ENCODE results near the gene UVSSA. TPM values are rescaled to one million over a fixed set of nuclear protein-coding genes. Genes with fewer than 3 reads are reported as not detected.
"Not testable (repeated sequence)": the region's sequence is repeated elsewhere in the genome, so short reads cannot be mapped to it uniquely, and the experiment has no call there.

Gene UVSSA
- total RNA-seq, 1 donor from 2014 or later: 6.5 TPM

DNA sequence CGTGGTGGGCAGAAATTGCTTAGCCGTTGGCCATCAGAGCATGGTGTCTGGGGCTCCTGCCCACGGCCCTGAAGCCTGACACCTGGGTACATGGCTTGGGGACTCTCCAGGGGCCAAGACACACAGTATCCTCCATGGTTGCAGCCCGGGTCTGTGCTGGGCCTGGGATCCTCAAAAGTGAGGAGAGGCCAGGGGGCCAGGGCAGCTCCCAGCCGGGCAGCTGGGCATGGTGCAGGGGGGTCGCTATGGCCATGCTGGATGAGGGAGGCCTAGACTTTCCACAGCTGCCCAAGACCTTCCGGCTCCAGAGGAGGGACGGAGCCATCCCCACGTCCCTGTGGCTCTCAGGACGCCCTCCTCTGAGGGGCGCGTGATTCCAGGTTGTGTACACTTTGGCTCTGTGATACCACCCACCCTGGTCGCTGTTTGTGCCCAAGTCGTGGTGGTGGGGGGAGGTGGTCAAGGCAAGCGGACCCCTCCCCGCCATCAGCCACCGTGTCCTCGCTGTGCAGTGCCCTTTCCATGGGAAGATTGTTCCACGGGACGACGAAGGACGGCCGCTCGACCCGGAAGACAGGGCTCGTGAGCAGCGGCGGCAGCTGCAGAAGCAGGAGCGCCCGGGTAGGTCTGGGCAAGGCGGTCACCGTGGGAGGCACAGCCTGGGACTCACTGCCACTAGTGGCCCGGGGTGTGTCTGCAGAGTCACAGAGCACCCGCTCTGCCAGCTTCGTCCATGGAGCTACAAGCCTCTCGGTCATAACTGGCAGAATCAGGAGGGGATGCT lies 33.6 kb downstream of the UVSSA start:
- ATAC-seq (no peak), DNase-seq (ENCODE audit: missing footprints) (no peak)
- intact Hi-C loops (cut with DNase I): no loop called here

DNA sequence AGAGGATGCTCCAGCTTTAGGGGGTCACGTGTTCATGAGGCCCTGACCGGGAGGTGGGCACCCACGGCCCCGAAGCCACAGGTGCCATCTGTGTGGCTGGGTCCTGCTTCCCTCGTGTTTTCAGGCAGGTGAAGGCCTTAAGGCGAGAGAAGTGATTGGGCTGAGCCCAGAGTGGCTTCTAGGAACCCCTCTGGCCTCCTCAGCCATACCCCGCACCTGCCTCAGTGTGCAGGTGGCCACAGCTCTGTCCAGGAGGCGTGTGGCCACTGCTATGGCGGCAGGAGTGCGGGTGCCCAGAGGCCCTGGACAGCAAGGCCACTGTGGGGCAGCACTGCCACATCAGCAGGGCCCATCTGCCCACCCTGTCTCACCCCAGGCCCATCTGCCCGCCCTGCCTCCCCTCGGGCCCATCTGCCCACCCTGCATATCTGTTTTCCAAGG lies 34.2 kb downstream of the UVSSA start:
- DNase-seq (ENCODE audit: missing footprints) (no peak), ATAC-seq (no peak)
- intact Hi-C loops (cut with DNase I): no loop called here

- peak; percentile 49 for DNase-seq (ENCODE audit: missing footprints)
- no peak for ATAC-seq
- intact Hi-C loops (cut with DNase I): no loop called here
Measured at GRCh38 chr4:1381944-1382541, 35.0 kb downstream of the UVSSA start.

GRCh38 chr4:1382776-1383727 lies 36.0 kb downstream of the UVSSA start:
- DNase-seq (ENCODE audit: missing footprints): no peak
- no peak for ATAC-seq
- intact Hi-C loops (cut with DNase I): no loop called here

DNA sequence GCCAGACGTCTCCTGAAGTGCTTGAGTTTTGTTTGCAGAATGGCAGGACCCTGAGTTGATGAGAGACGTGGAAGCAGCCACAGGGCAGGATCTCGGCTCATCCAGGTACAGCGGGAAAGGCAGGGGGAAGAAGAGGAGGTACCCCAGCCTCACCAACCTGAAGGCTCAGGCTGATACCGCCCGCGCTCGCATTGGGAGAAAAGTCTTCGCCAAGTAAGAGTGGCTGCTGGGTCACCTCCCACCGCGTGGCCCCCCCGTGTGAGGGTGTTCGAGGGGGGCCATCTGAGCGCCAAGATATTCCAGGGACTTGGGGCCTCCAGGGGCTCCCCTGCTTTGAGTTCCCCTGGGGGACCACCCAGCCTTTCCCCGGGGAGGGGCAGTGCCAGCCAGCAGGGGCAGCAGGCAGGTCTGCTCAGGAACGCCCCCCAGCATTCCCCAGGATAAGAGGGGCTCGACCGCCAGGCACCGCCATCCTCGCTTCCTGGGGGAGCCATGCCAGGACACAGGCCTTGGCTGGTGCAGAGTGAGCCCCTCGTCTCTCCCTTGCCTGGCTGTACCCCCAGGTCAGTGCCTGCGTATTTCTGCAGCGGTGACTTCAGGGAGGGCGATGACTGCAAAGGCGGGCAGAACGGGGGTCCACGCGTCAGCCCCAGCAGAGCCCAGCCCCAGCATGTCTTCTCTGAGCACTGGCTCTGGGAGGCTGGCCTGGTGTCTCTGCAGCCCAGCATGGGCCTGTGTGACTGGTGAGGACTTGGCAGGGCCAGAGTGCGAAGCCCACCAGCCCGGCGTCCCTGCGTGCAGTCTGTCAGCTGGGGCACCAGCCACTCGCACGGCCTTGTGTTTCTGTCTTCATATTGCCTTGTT lies 37.0 kb downstream of the UVSSA start:
- ATAC-seq (no peak), DNase-seq (ENCODE audit: missing footprints) (no peak)
- intact Hi-C loops (cut with DNase I): no loop called here

GRCh38 chr4:1384675-1385372 lies 37.8 kb downstream of the UVSSA start:
- ATAC-seq: no peak
- intact Hi-C loops (cut with DNase I): no loop called here
- no peak for DNase-seq (ENCODE audit: missing footprints)

DNA sequence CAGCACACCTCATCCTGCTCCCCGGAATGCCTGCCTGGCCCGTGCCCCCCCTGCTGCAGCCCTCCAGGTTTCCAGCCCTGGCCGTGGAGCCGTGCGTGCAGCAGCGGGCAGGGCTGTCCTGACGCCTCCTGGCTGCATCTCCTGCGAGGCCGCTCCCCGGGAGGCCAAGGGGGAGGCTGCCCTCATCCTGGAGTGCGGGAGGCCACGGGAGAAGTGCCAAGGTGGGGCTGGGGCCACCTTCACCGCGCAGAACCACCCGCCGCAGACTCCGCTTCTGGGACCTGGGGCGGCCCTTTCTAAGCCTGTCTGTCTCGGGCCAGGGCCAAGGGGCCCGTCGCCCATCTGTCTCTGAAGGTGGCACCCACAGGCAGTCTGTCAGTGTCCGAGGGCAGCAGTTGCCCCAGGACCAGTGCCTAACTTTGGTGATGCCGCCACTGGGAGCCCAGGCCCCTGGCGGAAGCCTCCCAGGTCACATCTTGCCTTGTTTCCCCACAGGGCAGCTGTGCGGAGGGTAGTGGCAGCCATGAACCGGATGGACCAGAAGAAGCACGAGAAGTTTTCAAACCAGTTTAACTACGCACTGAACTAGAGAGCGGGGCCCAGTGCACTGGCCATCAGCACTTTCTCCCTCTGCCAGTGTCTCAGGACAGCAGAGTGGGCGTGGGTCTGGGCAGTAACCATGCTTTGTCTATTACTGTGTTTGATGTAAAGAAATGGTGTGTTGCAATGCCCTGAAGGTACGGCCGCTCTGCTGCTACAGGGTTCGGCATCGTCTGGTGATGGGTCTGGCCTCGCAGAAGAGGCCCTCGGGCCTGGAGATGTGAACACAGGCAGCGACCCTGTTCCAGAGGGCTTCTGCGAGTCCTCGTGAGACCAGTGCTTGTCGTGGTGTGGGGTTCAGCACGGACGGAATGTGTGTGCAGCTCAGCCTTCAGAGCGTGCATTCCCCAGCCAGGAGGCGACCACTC lies 38.6 kb downstream of the UVSSA start:
- no peak for ATAC-seq
- DNase-seq (ENCODE audit: missing footprints): no peak
- intact Hi-C loops (cut with DNase I): no loop called here

GRCh38 chr4:1393363-1393762 lies 46.4 kb downstream of the UVSSA start:
- ATAC-seq; DNase-seq (ENCODE audit: missing footprints); intact Hi-C loops (cut with DNase I): not testable (repeated sequence)

GRCh38 chr4:1393866-1394265 lies 46.9 kb downstream of the UVSSA start:
- intact Hi-C loops (cut with DNase I): no loop called here
- no peak for DNase-seq (ENCODE audit: missing footprints)
- ATAC-seq: no peak

- intact Hi-C loops (cut with DNase I); DNase-seq (ENCODE audit: missing footprints); ATAC-seq: not testable (repeated sequence)
Measured at GRCh38 chr4:1394554-1395388, 47.8 kb downstream of the UVSSA start.

GRCh38 chr4:1395389-1395820 lies 48.4 kb downstream of the UVSSA start:
- intact Hi-C loops (cut with DNase I); ATAC-seq; DNase-seq (ENCODE audit: missing footprints): not testable (repeated sequence)

DNA sequence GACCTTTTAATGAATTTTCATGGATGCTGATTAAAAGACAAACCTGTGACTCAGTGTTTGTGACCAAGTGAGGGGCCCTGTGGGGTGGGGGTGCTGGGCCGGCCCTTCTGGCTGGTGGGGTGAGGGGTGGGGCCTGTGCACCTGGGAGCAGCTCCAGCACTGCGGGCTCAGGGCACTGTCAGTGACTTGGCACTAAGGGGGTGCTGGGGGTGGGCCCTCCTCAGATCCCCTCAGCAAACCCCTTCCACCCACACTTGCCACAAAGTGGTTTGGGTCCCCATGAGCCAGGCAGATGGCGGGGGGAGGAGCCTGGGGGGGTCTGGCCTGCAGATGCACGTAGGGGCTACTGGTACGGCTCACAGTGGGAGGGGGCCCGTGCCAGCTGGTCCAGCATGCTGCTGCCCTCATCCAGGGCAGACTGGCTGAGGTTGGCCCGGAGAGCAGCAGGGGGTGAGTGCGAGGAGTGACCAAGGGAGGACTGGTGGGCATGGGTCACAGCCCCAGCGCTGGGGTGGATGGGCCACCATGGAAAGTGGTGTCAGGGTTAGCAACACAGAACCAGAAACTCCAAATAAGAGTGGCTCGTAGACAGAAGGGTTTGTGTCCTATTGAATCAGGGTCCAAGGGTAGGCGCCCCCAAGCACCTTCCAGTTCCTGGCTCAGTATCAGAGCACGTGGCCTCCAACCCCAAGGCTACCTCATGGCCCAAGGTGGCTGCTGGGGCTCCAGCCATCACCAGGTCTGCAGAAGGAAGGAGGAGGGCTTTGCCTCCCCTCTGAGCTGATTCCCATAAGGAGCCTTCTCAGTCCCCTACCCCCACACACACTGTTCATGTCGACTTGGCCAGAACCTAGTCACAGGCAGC lies 49.2 kb downstream of the UVSSA start:
- DNase-seq (ENCODE audit: missing footprints): no peak
- intact Hi-C loops (cut with DNase I): no loop called here
- no peak for ATAC-seq

- DNase-seq (ENCODE audit: missing footprints) (no peak), ATAC-seq (no peak)
- intact Hi-C loops (cut with DNase I): no loop called here
Measured at GRCh38 chr4:1396806-1397455, 49.9 kb downstream of the UVSSA start.

DNA sequence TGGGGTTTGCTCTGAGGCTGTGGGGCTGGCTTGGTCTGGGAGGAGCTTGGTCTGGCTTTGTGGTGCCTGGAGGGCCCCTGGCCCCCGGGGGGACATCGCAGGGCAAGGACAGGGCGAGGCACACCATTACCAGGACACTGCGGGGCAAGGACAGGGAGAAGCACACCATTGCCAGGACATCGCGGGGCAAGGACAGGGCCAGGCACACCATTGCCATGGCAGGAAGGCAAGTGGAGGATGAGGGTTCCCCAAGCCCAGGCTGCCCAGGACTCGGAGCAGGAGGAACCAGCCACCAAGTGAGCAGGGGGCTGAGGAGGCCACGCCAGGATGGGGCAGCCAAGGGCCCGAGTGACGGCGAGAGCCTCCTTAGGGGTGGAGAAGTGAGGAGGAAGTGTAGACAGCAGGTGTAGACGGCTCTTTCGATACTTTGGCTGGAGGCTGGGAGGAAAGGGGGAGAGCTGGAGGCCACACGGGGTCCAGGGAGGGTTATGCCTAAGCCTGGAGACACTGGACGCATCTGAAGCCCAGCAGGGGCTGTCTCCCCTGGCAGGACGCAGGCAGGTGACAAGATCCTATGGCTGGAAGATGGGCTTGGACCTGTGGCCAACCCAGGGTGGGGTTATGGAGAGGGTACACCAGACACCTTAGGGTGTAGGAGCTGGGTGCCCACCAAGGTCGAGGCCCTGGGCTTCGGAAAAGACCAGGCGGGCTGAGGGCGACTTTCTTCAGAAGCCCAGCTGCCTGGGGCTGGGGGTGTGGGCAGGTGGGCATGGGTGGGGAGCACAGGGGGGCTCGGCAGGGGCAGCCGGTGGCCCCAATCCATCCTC lies 51.9 kb downstream of the UVSSA start:
- no peak for ATAC-seq
- DNase-seq (ENCODE audit: missing footprints): no peak
- intact Hi-C loops (cut with DNase I): no loop called here
